ENCODE measurements around the gene GNPNAT1. TPM values are rescaled to one million over a fixed set of nuclear protein-coding genes. Genes with fewer than 3 reads are reported as not detected.

The GNPNAT1 gene
- total and polyA plus RNA-seq, 10 donors, result 3.4 to 12.6 (median 8.4) TPM

DNA sequence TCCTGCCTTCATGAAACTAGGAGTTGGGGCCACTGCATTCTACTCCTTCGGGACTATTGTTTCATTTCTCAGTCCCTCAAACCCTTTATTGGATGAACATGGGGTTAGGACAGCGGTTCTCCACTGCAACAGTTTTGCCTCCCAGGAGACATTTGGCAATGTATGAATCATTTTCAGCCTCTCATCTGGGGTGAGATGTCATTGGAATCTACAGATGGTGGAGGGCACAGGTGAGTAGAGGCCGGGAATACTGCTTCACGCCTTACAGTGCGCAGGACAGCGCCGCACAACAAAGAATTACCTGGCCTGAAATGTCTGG, 649 bp upstream of the GNPNAT1 start:
- intact Hi-C loops (cut with DNase I; ENCODE audit: low total_unique reads), result no loop called here

GRCh38 chr14:52790756-52791222, 618 bp downstream of the GNPNAT1 start:
- Histone ChIP-seq H3K27ac (peak overlapping the region; percentile 78 to 89 (median 86)), H3K36me3 (no peaks in the 10 kb centered on the region), H3K4me3 (peak overlapping the region; percentile 70 to 88 (median 78)), H3K27me3 (replicated peaks in 1 of 7) (no peaks in the 10 kb centered on the region), H3K4me1 (peaks cover 8 to 41% (median 25%) of the 10 kb centered on the region in 6 donors), H3K9me3 (no peaks in the 10 kb centered on the region)
- WGBS, 5 donors, result 1 to 6% (median 2%) methylated on average over 14 to 26 of the region's 26 CpGs
- no peak for DNase-seq
- no peak for TF ChIP-seq POLR2AphosphoS5 (IDR thresholded peaks at IDR 0.05)
- TF ChIP-seq POLR2A (IDR thresholded peaks at IDR 0.05), result no peak
- no peak for TF ChIP-seq CTCF (IDR thresholded peaks at IDR 0.05 in 8 of 11, conservative IDR thresholded peaks at IDR 0.05 in 3 of 11)
- intact Hi-C loops (cut with DNase I; ENCODE audit: low total_unique reads), result no loop called here

More for the DNA sequence above, 649 bp upstream of the GNPNAT1 start:
- TF ChIP-seq CTCF (IDR thresholded peaks at IDR 0.05 in 8 of 11, conservative IDR thresholded peaks at IDR 0.05 in 3 of 11) (no peak), POLR2A (IDR thresholded peaks at IDR 0.05) (no peak), POLR2AphosphoS5 (IDR thresholded peaks at IDR 0.05) (no peak)
- Histone ChIP-seq H3K27ac (peak overlapping the region; percentile 45 to 89 (median 86)), H3K9me3 (peaks cover 0 to 9% (median 0%) of the 10 kb centered on the region in 8 donors), H3K36me3 (no peaks in the 10 kb centered on the region), H3K4me3 (peak overlapping the region in 7 of 8 donors; percentile 70 to 85 (median 78)), H3K4me1 (peaks cover 8 to 39% (median 25%) of the 10 kb centered on the region in 6 donors), H3K27me3 (replicated peaks in 1 of 7) (no peaks in the 10 kb centered on the region)
- no peak for DNase-seq
- 82 to 89% (median 88%) methylated on average over 7 of the region's 7 CpGs for WGBS, 5 donors

DNA sequence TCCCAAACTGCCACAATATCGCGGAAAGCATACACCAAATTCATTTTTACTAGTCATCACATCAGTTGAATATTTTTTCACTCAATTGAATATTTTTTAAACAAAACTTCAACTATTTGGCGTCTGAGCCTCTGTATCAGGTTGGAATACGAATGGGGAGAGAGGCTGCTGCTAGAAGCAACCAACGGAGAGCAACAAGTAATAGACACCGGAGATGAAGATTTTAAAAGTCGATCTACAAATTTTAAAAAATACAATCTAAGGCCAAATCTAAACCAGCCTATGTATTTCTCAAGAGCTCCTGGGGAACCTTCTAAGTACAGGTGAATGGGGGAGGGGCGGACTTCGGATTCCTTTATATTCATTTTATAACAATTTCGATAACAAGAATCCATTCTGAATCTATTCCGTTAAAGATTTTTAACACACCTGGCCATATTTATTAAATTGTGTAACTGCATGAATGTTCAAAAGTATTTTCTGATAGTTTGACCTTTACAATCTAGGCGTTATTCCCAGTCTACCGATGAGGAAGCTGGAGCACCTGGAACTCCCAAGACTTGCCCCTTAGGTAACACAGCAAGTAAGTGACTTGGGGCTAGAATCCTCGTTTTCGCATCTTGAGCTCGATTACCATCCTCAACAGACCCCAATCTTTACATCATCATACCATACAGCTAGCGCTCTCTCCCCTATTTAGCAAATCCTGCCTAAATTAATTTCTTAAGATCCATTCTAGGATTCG, 1.2 kb downstream of the GNPNAT1 start:
- peaks cover 8 to 41% (median 25%) of the 10 kb centered on the region in 6 donors for H3K4me1 ChIP-seq
- 58 to 64% (median 63%) methylated on average over 18 of the region's 18 CpGs for WGBS, 5 donors
- TF ChIP-seq POLR2A (IDR thresholded peaks at IDR 0.05), result no peak
- TF ChIP-seq POLR2AphosphoS5 (IDR thresholded peaks at IDR 0.05), result no peak
- TF ChIP-seq CTCF (IDR thresholded peaks at IDR 0.05 in 8 of 11, conservative IDR thresholded peaks at IDR 0.05 in 3 of 11), result no peak
- peak overlapping the region; percentile 70 to 88 (median 78) for H3K4me3 ChIP-seq
- DNase-seq, result no peak
- H3K36me3 ChIP-seq, result no peaks in the 10 kb centered on the region
- H3K27ac ChIP-seq, result peak overlapping the region in 5 of 8 donors; percentile 79 to 89 (median 86)
- H3K9me3 ChIP-seq, result no peaks in the 10 kb centered on the region
- intact Hi-C loops (cut with DNase I; ENCODE audit: low total_unique reads), result no loop called here
- no peaks in the 10 kb centered on the region for H3K27me3 ChIP-seq (replicated peaks in 1 of 7)

DNA sequence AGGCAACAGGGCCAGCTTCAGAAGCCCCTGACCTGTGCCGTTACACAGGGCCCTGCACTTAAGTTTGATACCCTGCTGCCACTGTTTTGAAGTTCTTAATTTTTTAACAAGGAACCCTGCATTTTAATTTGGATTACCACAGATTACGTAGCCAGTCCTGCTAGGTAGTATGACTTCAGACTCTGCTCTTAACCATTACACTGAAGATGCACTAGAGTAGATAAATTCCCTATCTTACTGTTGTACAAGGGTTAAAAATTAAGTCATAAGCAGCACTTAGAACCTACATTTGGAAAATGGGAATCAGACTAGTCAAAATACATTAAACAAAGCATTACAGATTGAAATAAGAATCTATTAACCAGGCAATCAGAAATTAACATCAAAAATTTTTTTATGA, 2.3 kb downstream of the GNPNAT1 start:
- 84 to 92% (median 88%) methylated on average over 2 of the region's 2 CpGs for WGBS, 5 donors
- Histone ChIP-seq H3K27ac (no peak overlapping the region), H3K4me3 (no peak overlapping the region), H3K4me1 (peaks cover 8 to 41% (median 25%) of the 10 kb centered on the region in 6 donors), H3K36me3 (peaks cover 0 to under 1% (median 0%) of the 10 kb centered on the region in 6 donors), H3K27me3 (replicated peaks in 1 of 7) (no peaks in the 10 kb centered on the region), H3K9me3 (no peaks in the 10 kb centered on the region)
- DNase-seq, result no peak
- intact Hi-C loops (cut with DNase I; ENCODE audit: low total_unique reads), result no loop called here
- no peak for TF ChIP-seq CTCF (IDR thresholded peaks at IDR 0.05 in 8 of 11, conservative IDR thresholded peaks at IDR 0.05 in 3 of 11)
- no peak for TF ChIP-seq POLR2A (IDR thresholded peaks at IDR 0.05)
- TF ChIP-seq POLR2AphosphoS5 (IDR thresholded peaks at IDR 0.05), result no peak
